Panc1 (cell line): ENCODE data around the gene SH3PXD2A. TPM values are rescaled to one million over a fixed set of nuclear protein-coding genes. Genes with fewer than 3 reads are reported as not detected.

Experiments
- ATAC-seq: fragments of 200-7000 bp; cut with Tn5 transposase; 2 replicates; pipeline ENCODE4 v1.9.1; 2020; ENCODE audit warnings: mild to moderate bottlenecking, moderate library complexity
- BruUV-seq: library from RNA; stranded (reverse); fragments of 400-500 nt; replicated peaks from 2 replicates; lab custom pipeline; 2021; lab: Mats Ljungman, UMichigan
- CTCF ChIA-PET: fragments of 300-600 bp; sonication (Branson Sonifier 250); formaldehyde crosslinking; loops from one replicate; lab custom pipeline; 2022; ENCODE audit warnings: antibody characterized with exemption; lab: Charles Lee
- POLR2A ChIA-PET: fragments of 300-600 bp; sonication (Branson Sonifier 250); formaldehyde crosslinking; loops from one replicate; lab custom pipeline; 2022; ENCODE audit warnings: antibody characterized with exemption; lab: Charles Lee
- DNase-seq: peaks from one replicate; pipeline ENCODE4 v3.0.0-alpha.2; 2010; ENCODE audit warnings: low read depth, low spot score
- H3K27ac ChIP-seq: 2 replicates; pipeline ENCODE4 v1.5.1; 2011; ENCODE audit warnings: mild to moderate bottlenecking, low read length, inconsistent platforms
- H3K27me3 ChIP-seq: fragments of 200-500 bp; sonication (Bioruptor generic); 2 replicates; pipeline ENCODE4 v1.6.0; 2014; ENCODE audit warnings: low read length, inconsistent platforms; ENCODE audit not compliant: control insufficient read depth, insufficient read depth
- H3K36me3 ChIP-seq: fragments of 200-500 bp; sonication (Bioruptor generic); 2 replicates; pipeline ENCODE4 v1.5.1; 2014; ENCODE audit warnings: inconsistent platforms, mild to moderate bottlenecking, low read length, moderate library complexity; ENCODE audit not compliant: control insufficient read depth, insufficient read depth
- H3K4me1 ChIP-seq: 2 replicates; pipeline ENCODE4 v1.5.1; 2011; ENCODE audit warnings: inconsistent platforms, mild to moderate bottlenecking, low read length, moderate library complexity; ENCODE audit not compliant: control insufficient read depth, insufficient read depth
- H3K4me3 ChIP-seq, 2 experiments: 2 replicates each; pipeline ENCODE4 v1.5.1; 2011 to 2012; ENCODE audit warnings: low read depth in 2 of 2, low read length in 2 of 2, mild to moderate bottlenecking in 2 of 2, inconsistent platforms in 1 of 2, moderate library complexity in 1 of 2
- H3K9me3 ChIP-seq: fragments of 200-500 bp; sonication (Bioruptor generic); 2 replicates; pipeline ENCODE4 v1.5.1; 2014; ENCODE audit warnings: low read depth, mild to moderate bottlenecking, inconsistent platforms, low read length, moderate library complexity; ENCODE audit not compliant: control insufficient read depth, insufficient read depth
- CTCF ChIP-seq: fragments of 450-650 bp; IDR thresholded peaks from 2 replicates; pipeline ENCODE4 v1.5.1; 2017; ENCODE audit warnings: mild to moderate bottlenecking
- POLR2AphosphoS5 ChIP-seq: IDR thresholded peaks from 2 replicates; pipeline ENCODE4 v1.6.1; 2012; ENCODE audit warnings: mild to moderate bottlenecking, low read depth, low read length, moderate library complexity
- REST ChIP-seq, 2 experiments: IDR thresholded peaks; 2 replicates each; pipeline ENCODE4 v1.6.1; 2011 to 2012; ENCODE audit warnings: low read depth in 2 of 2, control low read depth in 1 of 2, low read length in 1 of 2, mild to moderate bottlenecking in 1 of 2, moderate library complexity in 1 of 2; ENCODE audit not compliant: insufficient read depth in 1 of 2
- SIN3A ChIP-seq: IDR thresholded peaks from 2 replicates; pipeline ENCODE4 v1.6.1; 2012; ENCODE audit warnings: low read depth, mild to moderate bottlenecking, low read length, moderate library complexity, borderline replicate concordance; ENCODE audit not compliant: insufficient read depth
- TCF7L2 ChIP-seq: IDR thresholded peaks from 2 replicates; pipeline ENCODE4 v1.6.1; 2011; ENCODE audit warnings: mild to moderate bottlenecking, low read depth, low read length, inconsistent platforms
- in situ Hi-C: cut with HindIII; loops from 2 replicates; pipeline ENCODE4 v1.10.0; 2016; ENCODE audit warnings: low sequenced_read_pairs, low pct_unique_long_range_greater_than_20kb
- intact Hi-C: fragments of 100-400 bp; cut with micrococcal nuclease; formaldehyde crosslinking; loops from one replicate; pipeline ENCODE4 v1.10.0; 2022; ENCODE audit not compliant: unreplicated experiment
- total RNA-seq: library from RNA; stranded (reverse); gene quantifications from one replicate; pipeline ENCODE4 v1.2.1, GENCODE V29; 2021; ENCODE audit not compliant: unreplicated experiment

SH3PXD2A gene
- total RNA-seq, 1 experiment from 2014 or later, result 5.7 TPM

GRCh38 chr10:103622286-103622685 lies 233.1 kb downstream of the SH3PXD2A start:
- Histone ChIP-seq H3K27me3 (no peaks in the 10 kb centered on the region), H3K36me3 (no peaks in the 10 kb centered on the region), H3K27ac (no peak overlapping the region), H3K9me3 (no peaks in the 10 kb centered on the region), H3K4me1 (no peaks in the 10 kb centered on the region), H3K4me3 (no peak overlapping the region)
- no peak for ATAC-seq
- ChIA-PET POLR2A (no interaction called here), CTCF (no interaction called here)
- in situ Hi-C loops, result no loop called here
- no TSS peak for BruUV-seq
- TF ChIP-seq REST (IDR thresholded peaks at IDR 0.05; ENCODE audit: insufficient read depth in 1 of 2, low read depth in 2 of 2, low read length in 1 of 2), result no peak
- TF ChIP-seq TCF7L2, result no peak
- no peak for TF ChIP-seq CTCF
- no peak for TF ChIP-seq SIN3A
- TF ChIP-seq POLR2AphosphoS5, result no peak
- intact Hi-C loops, result no loop called here
- DNase-seq, result no peak

- BruUV-seq, result no TSS peak
- TF ChIP-seq TCF7L2 (no peak), REST (IDR thresholded peaks at IDR 0.05; ENCODE audit: insufficient read depth in 1 of 2, low read depth in 2 of 2, low read length in 1 of 2) (no peak), POLR2AphosphoS5 (no peak), CTCF (no peak), SIN3A (no peak)
- CTCF ChIA-PET, result interaction anchor here (1.1 kb wide), 1 partner anchor 44 kb away, joined by 3 read pairs; no protein-coding TSS in a partner anchor
Measured at GRCh38 chr10:103621783-103622125, 233.6 kb downstream of the SH3PXD2A start.

More at GRCh38 chr10:103621783-103622125, 233.6 kb downstream of the SH3PXD2A start:
- in situ Hi-C loops, result no loop called here
- no peaks in the 10 kb centered on the region for H3K9me3 ChIP-seq
- ATAC-seq (no peak), DNase-seq (no peak)
- no peak overlapping the region for H3K27ac ChIP-seq
- no peak overlapping the region for H3K4me3 ChIP-seq
- H3K27me3 ChIP-seq, result no peaks in the 10 kb centered on the region
- H3K4me1 ChIP-seq, result no peaks in the 10 kb centered on the region
- H3K36me3 ChIP-seq, result no peaks in the 10 kb centered on the region
- POLR2A ChIA-PET, result no interaction called here
- intact Hi-C loops, result no loop called here
